GM13977 (cell line): ENCODE measurements around the gene MLF2.

Experiments
- DNase-seq: peaks from one replicate; pipeline ENCODE4 v3.0.0; 2012; ENCODE audit warnings: low spot score
- CTCF ChIP-seq: IDR thresholded peaks from 2 replicates; pipeline ENCODE4 v1.5.1; 2012; ENCODE audit warnings: mild to moderate bottlenecking, control low read depth; ENCODE audit not compliant: insufficient read depth; ENCODE audit errors: extremely low read depth, missing control alignments
- in situ Hi-C: fragments of 300-500 bp; cut with MboI; formaldehyde crosslinking; loops from one replicate; pipeline ENCODE4 v1.12.0; 2022; ENCODE audit warnings: low sequenced_read_pairs, low pct_unique_long_range_greater_than_20kb, mixed read lengths, inconsistent platforms; ENCODE audit not compliant: unreplicated experiment

MLF2 gene

GRCh38 chr12:6790496-6791150 lies 37.7 kb upstream of the MLF2 start:
- DNase-seq, result no peak

DNA sequence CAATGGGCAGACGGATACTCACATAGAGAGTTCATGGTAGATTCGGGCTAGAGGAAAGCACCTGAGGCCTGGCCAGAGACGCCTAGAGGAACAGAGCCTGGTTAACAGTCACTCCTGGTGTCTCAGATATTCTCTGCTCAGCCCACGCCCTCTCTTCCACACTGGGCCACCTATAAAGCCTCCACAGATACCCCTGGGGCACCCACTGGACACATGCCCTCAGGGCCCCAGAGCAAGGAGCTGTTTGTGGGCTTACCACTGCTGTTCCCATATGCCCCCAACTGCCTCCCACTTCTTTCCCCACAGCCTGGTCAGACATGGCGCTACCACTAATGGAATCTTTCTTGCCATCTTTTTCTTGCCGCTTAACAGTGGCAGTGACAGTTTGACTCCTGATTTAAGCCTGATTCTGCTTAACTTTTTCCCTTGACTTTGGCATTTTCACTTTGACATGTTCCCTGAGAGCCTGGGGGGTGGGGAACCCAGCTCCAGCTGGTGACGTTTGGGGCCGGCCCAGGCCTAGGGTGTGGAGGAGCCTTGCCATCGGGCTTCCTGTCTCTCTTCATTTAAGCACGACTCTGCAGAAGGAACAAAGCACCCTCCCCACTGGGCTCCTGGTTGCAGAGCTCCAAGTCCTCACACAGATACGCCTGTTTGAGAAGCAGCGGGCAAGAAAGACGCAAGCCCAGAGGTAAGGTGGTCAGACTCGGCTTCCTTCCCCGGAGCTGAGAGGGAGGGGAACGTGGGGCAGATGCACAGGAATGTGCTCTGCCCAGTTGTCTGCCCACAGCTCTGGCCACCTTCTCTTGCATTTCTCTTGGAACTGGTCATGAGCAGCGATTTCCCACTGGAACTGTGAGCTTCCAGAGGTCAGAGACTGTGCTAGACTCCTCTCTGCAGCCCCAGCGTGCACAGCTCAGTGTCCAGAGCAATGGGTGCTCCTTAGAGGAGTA lies 36.3 kb upstream of the MLF2 start, which contains the start of gene CD4:
Gene CD4 (plus strand): TSS at position 557 of the 953 bp plus-strand sequence. CDS start 10,611 bp downstream, outside the sequence.
- in situ Hi-C loops, result no loop called here
- no peak for DNase-seq
- no peak for TF ChIP-seq CTCF

More at GRCh38 chr12:6790496-6791150, 37.7 kb upstream of the MLF2 start:
- in situ Hi-C loops, result no loop called here
- no peak for TF ChIP-seq CTCF

GRCh38 chr12:6787309-6787708 lies 34.4 kb upstream of the MLF2 start:
- in situ Hi-C loops, result no loop called here
- no peak for TF ChIP-seq CTCF
- no peak for DNase-seq

DNA sequence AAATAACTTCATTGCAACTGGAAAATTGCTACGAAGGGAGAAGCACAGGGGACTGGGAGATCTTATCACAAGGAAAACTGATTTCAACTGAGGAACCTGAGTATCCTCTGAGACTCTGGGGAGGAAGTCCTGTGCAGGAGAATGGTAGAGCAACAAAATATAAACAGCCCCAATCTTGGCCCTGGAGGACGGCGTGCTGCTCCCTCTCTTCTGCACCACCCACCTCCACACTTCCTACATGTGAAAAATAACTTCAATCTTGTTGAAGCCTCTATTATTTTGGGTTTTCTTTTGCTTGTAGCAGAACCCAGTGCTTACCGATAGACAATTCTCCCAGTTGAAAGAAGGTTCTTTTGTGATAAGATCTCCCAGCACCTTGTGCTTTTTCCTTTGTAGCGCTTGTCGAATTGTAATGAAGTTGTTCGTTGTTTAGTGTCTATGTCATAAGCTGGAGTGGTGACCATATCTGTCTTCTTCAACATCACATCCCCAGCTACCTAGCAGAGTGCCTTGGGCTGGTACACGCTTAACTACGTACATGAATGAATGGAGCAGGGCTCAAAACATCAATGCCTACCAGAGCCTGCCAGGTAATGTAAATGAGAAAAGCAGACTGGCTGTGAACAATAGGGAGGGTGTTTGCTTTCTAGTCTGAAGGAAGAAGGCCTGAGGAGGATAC lies 33.6 kb upstream of the MLF2 start:
- no peak for DNase-seq
- TF ChIP-seq CTCF, result no peak
- in situ Hi-C loops, result no loop called here

DNA sequence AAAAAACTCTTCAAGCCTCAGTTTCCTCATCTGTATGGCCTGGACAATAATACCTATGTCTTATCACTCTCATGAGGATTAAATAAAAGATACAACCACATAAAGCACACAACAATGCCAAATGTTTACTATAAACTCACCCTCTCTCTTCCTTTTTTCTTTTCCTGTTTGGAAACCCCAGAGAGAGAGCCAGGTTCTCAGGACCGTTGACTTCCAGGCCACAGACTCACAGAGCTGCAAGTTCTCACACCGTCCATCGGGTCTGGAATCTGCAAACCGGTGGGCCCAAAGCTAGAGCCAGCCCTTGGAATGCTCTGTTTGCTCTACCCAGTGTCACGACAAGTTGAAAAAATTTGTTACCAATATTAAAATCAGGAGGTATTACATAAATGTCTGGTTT lies 31.8 kb upstream of the MLF2 start:
- DNase-seq, result no peak
- in situ Hi-C loops, result no loop called here
- no peak for TF ChIP-seq CTCF

- no peak for DNase-seq
- in situ Hi-C loops, result no loop called here
Measured at GRCh38 chr12:6784296-6784695, 31.4 kb upstream of the MLF2 start.

More at GRCh38 chr12:6784296-6784695, 31.4 kb upstream of the MLF2 start:
- TF ChIP-seq CTCF, result no peak
